Dermis blood vessel endothelial cell (primary cell): ENCODE results near the gene SPATA18. TPM values are rescaled to one million over a fixed set of nuclear protein-coding genes. Genes with fewer than 3 reads are reported as not detected.
A peak's percentile ranks its signal among the peaks of the same experiment; 100 is the strongest.

Experiments used
- DNase-seq: peaks from one replicate; pipeline ENCODE4 v3.0.0; 2010
- total RNA-seq: library from RNA; depleted of rRNA; stranded (reverse); fragments of >200 nt; gene quantifications from 2 replicates; pipeline ENCODE4 v1.2.3, GENCODE V29; 2014

SPATA18 gene
- total RNA-seq, 1 donor from 2014 or later: 4.3 TPM

DNA sequence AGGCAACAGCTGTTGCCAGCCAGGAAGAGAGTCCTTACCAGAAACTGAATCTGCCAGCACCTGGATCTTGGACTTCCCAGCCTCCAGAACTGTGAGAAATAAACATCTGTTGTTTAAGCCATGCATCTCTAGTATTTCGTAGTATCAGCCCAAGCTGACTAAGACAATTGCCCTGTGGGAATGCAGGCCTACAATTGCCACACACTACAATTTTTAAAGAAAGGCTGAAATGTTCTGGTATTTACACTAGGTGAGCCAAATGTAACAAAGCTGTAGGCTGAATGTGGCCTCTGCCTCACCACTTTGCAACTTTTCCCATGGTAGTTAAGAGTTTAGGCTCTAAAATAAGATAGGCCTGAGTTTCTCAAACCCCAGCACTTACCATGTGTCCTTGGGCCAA, 59.1 kb downstream of the SPATA18 start:
- no peak for DNase-seq

DNA sequence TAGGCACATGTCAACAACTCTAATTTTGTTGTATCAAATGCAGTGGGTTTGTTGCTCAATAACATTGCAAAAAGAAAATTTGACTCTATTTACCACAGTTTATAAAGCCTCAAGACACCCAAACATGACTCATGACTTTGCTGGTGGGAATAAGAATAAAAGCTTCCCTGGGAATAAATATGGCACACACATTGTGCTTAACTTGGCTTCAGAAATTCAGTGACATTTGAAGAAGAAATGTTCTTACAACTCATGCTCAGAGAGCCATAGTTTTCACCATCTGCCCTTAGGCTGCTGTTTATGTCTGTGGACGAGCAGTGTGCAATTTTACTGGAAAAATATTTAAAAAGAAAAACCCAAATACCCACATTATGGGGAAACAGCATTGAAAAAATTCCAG, 60.9 kb downstream of the SPATA18 start:
- no peak for DNase-seq

GRCh38 chr4:52112411-52112810, 61.3 kb downstream of the SPATA18 start:
- DNase-seq: no peak

- no peak for DNase-seq
These were observed 65.5 kb downstream of the SPATA18 start for GRCh38 chr4:52116641-52117040.

DNA sequence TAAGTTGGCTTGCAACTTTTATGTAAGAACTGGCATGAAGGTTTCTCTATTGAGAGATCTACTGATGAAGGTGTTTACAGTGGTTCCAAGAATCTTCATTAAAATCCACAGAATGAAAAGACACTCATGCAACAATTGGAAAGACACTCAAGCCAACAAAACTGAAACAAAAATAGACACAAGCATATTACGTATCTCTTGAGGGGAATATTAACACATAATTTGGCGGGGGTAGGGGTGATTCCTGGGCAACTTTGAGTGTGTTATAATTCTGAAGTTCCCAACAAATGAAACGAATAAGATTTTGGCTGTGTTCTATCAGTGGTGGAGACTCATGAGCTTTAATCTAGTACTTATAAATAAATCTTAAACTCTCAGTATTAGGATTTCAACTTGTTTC, 75.1 kb downstream of the SPATA18 start:
- no peak for DNase-seq

DNA sequence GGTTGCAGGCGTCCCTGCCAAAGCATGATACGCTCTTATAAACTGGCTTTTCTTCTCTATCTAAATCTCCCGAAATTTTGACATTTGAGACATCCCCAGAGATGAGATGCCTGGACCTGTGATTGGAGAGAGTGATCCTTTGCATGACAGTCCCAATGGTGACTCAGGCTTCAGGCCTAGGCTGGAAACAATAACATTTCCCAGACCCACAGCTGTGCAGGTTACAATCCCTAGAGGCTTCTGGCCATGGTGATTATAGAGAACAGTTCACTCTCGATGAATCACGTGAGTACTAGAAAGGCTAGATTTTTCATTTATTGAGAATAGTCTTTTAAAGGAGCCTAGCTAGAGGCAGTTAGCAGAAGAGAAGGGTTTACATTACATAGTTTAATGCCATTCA, 75.9 kb downstream of the SPATA18 start:
- DNase-seq: no peak

DNA sequence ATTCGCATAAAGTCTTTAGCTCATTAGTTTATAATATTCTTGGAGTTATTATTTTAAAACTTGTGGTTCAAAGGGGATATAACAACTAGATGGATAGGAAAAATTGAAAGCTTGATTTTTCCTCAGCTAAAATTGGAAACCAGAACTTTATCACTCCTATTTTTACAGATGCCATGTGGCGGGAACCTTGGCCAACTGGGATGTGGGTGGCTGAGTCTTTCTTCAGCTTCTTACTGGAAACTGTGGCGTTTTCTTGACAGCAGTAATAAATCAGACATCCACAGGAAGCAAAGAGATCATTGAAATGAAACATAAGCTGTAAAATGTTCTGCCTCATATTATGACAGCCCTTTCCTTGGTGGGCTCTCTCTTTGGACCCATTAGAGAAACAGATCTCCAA, 84.1 kb downstream of the SPATA18 start:
- no peak for DNase-seq

DNA sequence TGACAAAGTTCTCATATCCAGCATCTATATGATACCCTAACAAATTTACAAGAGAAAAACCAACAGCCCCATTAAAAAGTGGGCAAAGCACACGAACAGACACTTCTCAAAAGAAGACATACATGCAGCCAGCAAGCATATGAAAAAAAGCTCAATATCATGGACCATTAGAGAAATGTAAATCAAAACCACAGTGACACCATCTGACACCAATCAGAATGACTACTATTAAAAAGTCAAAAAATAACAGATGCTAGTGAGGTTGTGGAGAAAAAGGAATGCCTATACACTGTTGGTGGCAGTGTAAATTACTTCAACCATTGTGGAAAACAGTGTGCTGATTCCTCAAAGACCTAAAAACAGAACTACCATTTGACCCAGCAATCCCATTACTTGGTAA, 86.0 kb downstream of the SPATA18 start:
- DNase-seq: peak; percentile 10

DNA sequence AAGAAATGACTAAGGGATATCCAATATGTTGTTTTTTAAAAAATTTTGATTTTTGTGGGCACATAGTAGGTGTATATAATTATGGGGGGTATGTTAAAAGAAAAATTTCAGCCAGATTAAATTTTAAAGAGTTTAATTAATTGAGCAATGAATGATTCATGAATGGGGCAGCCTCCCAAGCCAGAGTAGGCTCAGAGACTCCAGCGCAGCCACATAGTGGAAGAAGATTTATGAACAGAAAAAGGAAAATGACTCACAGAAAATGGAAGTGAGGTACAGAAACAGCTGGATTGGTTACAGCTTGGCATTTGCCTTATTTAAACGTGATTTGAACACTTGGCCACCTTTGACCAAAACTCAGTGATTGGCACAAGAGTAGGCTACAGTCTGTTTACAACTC, 91.7 kb downstream of the SPATA18 start:
- no peak for DNase-seq

GRCh38 chr4:52143815-52144214, 92.7 kb downstream of the SPATA18 start:
- DNase-seq: no peak

DNA sequence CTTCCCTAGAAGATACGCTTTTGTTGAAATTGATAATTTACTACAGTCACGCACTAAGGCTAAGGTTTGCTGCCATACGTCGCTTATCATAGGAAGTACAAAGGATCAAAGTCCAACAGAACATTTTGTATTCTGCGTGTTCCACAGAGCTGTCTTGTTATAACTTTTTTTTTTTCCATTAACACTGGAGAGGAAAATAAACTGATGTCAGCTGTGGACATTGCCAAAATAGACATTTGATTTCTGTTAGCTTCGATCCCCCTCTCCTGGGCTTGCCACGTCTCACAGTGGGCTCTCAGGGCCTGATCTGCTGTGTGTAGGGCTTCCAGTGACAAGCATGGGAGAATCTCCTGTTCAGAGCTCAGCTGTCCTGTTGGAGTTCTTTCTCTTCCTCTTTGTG, 93.3 kb downstream of the SPATA18 start:
- DNase-seq: no peak

Other genes with a start within 250 kb of the SPATA18 start
- gene DCUN1D4, start 208.2 kb upstream of the SPATA18 start, total RNA-seq: 38.1 and 47.3 TPM in 2 replicates
- 0.14 and 0.17 TPM in 2 replicates for gene LRRC66, start 30.9 kb upstream of the SPATA18 start, total RNA-seq
- 12.9 and 23.7 TPM in 2 replicates for gene SGCB, start 13.0 kb upstream of the SPATA18 start, total RNA-seq